OCI-M2 (cell line): ENCODE measurements around the gene MUC22.

Source experiments
- DNase-seq: peaks from one replicate; lab custom pipeline; 2025; ENCODE audit not compliant: unreplicated experiment; lab: John Stamatoyannopoulos, UW

MUC22 gene

DNA sequence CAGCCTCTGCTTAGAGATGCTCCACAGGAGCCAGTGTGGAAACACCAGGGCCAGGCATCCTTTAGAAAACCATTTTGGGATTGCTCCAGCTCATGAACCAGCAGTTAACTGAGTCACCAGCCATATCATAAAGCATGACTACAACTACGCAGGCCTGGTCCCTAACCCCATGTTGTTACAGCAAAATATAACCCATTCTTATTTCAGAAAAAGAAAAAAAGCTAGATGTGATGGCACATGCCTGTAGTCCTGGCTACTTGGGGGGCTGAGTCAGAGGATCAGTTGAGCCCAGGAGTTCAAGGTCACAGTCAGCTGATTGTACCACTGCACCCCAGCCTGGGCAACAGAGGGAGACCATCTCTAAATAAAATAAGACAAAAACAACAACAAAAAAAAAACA is 65.3 kb downstream of the MUC22 start:
- no peak for DNase-seq

- DNase-seq, result no peak
Measured at GRCh38 chr6:31076611-31077010, 66.3 kb downstream of the MUC22 start.

- DNase-seq, result no peak
Measured at GRCh38 chr6:31079656-31080261, 69.5 kb downstream of the MUC22 start.

DNA sequence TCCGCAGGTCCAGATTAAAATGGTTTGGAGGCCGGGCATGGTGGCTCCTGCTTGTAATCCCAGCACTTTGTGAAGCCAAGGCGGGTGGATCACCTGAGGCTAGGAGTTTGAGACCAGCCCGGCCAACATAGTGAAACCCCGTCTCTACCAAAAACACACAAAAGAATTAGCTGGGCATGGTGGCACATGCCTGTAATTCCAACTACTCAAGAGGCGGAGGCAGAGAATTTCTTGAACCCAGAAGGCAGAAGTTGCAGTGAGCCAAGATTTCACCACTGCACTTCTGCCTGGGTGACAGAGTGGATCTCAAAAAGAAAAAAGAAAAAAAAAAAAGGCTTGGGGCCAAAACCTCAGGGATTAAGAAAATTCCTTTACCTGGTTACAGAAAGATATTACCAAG is 71.6 kb downstream of the MUC22 start:
- DNase-seq, result no peak

DNA sequence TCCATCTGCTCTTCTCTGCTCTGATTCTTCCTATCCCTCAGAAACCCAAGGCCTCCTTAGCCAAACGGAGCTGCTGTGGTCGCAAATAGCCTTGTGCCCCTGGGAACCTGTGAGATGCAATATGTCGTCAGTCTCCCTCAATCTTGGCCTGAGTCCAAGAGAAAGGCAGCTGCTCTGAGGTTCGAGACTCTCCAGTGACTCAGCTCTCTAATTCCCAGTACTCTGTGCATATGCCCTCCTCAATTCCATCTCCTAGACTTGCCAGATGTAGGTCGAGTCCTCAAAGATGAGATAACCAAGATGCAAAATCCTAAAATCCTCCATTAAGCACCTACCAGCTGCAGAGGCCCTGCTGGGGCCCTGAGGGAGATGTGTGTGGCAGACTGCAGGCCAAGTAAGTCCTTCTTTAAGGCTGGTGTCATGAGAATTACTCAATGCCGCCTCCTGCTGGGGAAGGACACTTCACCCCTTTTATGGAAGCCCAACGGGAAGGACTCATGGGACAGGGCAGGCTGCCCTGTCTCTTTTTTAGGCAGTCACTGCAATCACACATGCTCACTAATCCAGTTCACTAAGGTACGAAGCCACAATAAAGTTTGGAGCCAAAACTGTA is 73.6 kb downstream of the MUC22 start:
- DNase-seq, result no peak
